ENCODE measurements around the gene GRIN2D.

DNA sequence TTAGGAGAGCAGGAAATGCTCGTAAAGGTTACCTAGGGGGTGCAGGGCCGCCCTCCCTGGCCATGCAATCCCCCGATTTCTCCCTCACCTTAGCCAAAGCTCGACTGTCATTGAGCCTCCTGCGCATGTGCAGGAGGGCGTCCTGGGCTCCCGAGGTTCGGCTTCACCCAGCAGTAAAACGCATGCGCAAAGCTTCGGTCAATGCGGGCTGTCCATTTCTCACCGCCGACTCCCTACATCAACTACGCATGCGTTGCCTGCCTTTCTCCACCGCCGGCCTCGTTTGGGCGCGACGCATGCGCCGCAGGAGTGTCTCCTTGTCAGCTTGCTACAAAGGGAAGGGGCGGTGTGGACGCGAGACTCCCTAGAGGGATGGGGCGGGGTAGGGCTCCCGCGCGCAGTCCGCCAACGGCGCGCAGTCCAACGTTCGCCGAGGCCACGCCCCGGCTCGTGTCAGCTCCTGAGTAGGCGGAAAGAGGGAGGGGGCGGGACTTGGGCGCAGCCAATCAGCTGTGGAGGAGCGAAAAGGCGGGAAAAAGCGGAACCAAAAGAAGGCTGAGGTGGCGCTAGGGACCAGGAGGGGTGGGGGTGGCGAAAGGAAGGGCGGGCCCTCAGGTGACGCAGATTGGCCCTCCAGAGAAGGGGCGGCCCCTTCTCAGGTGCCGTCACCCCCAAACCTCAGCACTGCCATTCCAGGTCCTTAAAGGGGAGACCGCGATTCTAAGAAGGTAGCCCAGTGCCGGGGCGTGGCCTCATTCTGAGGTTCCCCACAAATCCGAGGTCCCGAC is 29.5 kb upstream of the GRIN2D start, which contains the start of the genes SYNGR4 and TMEM143:
- TF ChIP-seq, protein P1, sequence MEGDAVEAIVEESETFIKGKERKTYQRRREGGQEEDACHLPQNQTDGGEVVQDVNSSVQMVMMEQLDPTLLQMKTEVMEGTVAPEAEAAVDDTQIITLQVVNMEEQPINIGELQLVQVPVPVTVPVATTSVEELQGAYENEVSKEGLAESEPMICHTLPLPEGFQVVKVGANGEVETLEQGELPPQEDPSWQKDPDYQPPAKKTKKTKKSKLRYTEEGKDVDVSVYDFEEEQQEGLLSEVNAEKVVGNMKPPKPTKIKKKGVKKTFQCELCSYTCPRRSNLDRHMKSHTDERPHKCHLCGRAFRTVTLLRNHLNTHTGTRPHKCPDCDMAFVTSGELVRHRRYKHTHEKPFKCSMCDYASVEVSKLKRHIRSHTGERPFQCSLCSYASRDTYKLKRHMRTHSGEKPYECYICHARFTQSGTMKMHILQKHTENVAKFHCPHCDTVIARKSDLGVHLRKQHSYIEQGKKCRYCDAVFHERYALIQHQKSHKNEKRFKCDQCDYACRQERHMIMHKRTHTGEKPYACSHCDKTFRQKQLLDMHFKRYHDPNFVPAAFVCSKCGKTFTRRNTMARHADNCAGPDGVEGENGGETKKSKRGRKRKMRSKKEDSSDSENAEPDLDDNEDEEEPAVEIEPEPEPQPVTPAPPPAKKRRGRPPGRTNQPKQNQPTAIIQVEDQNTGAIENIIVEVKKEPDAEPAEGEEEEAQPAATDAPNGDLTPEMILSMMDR (IDR thresholded peaks at IDR 0.05) = no peak
- no peak for TF ChIP-seq ELF1 (IDR thresholded peaks at IDR 0.05)
- TF ChIP-seq EZH2phosphoT487 (IDR thresholded peaks at IDR 0.05; ENCODE audit: borderline replicate concordance, low read depth) = no peak
